Lung (tissue), 12 donors: ENCODE data around the gene SEMA5A. TPM values are rescaled to one million over a fixed set of nuclear protein-coding genes. Genes with fewer than 3 reads are reported as not detected.

ENCODE experiments used
- ATAC-seq: fragments of 200-7000 bp; cut with Tn5 transposase; one replicate; pipeline ENCODE4 v1.9.1; 2020; ENCODE audit warnings: moderate number of reproducible peaks; ENCODE audit not compliant: insufficient read depth, low FRiP score
- DNase-seq, 3 donors: peaks; one replicate each; pipeline ENCODE4 v3.0.0-alpha.2; 2013 to 2017
- H3K27ac ChIP-seq, 2 donors: one replicate each; pipeline ENCODE4 v1.5.1; 2013; ENCODE audit warnings: mild to moderate bottlenecking in 2 of 2, moderate library complexity in 2 of 2, control low read depth in 1 of 2, inconsistent platforms in 1 of 2, low read depth in 1 of 2, low read length in 1 of 2
- H3K27me3 ChIP-seq, 3 donors: one replicate each; pipeline ENCODE4 v1.5.1; 2013; ENCODE audit warnings: low read length in 2 of 3; ENCODE audit not compliant: control insufficient read depth in 3 of 3, insufficient read depth in 3 of 3
- H3K36me3 ChIP-seq, 4 donors: one replicate each; pipeline ENCODE4 v1.5.1; 2013; ENCODE audit warnings: low read length in 4 of 4, mild to moderate bottlenecking in 1 of 4, moderate library complexity in 1 of 4; ENCODE audit not compliant: control insufficient read depth in 4 of 4, insufficient read depth in 4 of 4
- H3K4me1 ChIP-seq, 5 donors: one replicate each; pipeline ENCODE4 v1.5.1; 2013; ENCODE audit warnings: low read length in 5 of 5, mild to moderate bottlenecking in 2 of 5, moderate library complexity in 1 of 5; ENCODE audit not compliant: control insufficient read depth in 5 of 5, insufficient read depth in 5 of 5
- H3K4me3 ChIP-seq: one replicate; pipeline ENCODE4 v1.5.1; 2013; ENCODE audit warnings: mild to moderate bottlenecking, control low read depth, moderate library complexity
- H3K9ac ChIP-seq, 2 donors: one replicate each; pipeline ENCODE4 v1.5.1; 2013; ENCODE audit warnings: low read length in 2 of 2, control low read depth in 1 of 2; ENCODE audit not compliant: insufficient read depth in 1 of 2
- H3K9me3 ChIP-seq, 4 donors: one replicate each; pipeline ENCODE4 v1.5.1; 2013; ENCODE audit warnings: low read length in 3 of 4, mild to moderate bottlenecking in 1 of 4, moderate library complexity in 1 of 4; ENCODE audit not compliant: control insufficient read depth in 4 of 4, insufficient read depth in 3 of 4
- CTCF ChIP-seq: IDR thresholded peaks from 2 replicates; pipeline ENCODE4 v1.5.1; 2012; ENCODE audit warnings: mild to moderate bottlenecking; ENCODE audit errors: control extremely low read depth, extremely low read depth
- WGBS, 2 donors: extraction: QIAGEN DNeasy Blood & Tissue Kit; methylation state at CpG; one replicate each; pipeline ENCODE4 v1.1.7; 2013; 5-methylcytosine and 5-hydroxymethylcytosine counted together
- polyA plus RNA-seq, 2 donors: library from polyadenylated mRNA; stranded (reverse); fragments of 200-250 nt; gene quantifications; one replicate each; pipeline ENCODE4 v1.2.1, GENCODE V29; 2013
- total RNA-seq, 2 donors: library from RNA; depleted of rRNA in 1 of 2; stranded (reverse); fragments of >200 nt in 1 of 2; gene quantifications; one replicate each; pipeline ENCODE4 v1.2.1, GENCODE V29; 2014 to 2021
- donor health status: control.
- donor health status: control.
- donor health status: Bipolar disorder and iron deficiency.
- donor health status: healthy.
- donor health status: DM: yes; HTN: yes; CAD: no.

SEMA5A gene
- total and polyA plus RNA-seq, 4 donors: 3.1 to 44.9 (median 13.7) TPM

GRCh38 chr5:9562141-9562540 lies 16.3 kb upstream of the SEMA5A start:
- Histone ChIP-seq H3K4me3 (no peak overlapping the region), H3K27me3 (no peaks in the 10 kb centered on the region), H3K4me1 (peaks cover 0 to 10% (median 0%) of the 10 kb centered on the region in 5 donors), H3K9ac (no peak overlapping the region), H3K9me3 (no peaks in the 10 kb centered on the region), H3K27ac (no peak overlapping the region), H3K36me3 (no peaks in the 10 kb centered on the region)
- ATAC-seq (no peak), DNase-seq (no peak)
- 78 to 82% methylated on average over 7 of the region's 7 CpGs for WGBS, 2 donors
- TF ChIP-seq CTCF: no peak

GRCh38 chr5:9559965-9560364 lies 14.1 kb upstream of the SEMA5A start:
- Histone ChIP-seq H3K36me3 (no peaks in the 10 kb centered on the region), H3K27me3 (no peaks in the 10 kb centered on the region), H3K9ac (no peak overlapping the region), H3K4me1 (peaks cover 0 to 10% (median 0%) of the 10 kb centered on the region in 5 donors), H3K4me3 (no peak overlapping the region), H3K9me3 (no peaks in the 10 kb centered on the region), H3K27ac (no peak overlapping the region)
- TF ChIP-seq CTCF: no peak
- DNase-seq (no peak), ATAC-seq (no peak)
- WGBS, 2 donors: 71 to 83% methylated on average over 3 of the region's 3 CpGs

GRCh38 chr5:9558319-9558965 lies 12.6 kb upstream of the SEMA5A start:
- WGBS, 2 donors: 60 to 67% methylated on average over 5 of the region's 5 CpGs

More at GRCh38 chr5:9558319-9558965, 12.6 kb upstream of the SEMA5A start:
- Histone ChIP-seq H3K36me3 (no peaks in the 10 kb centered on the region), H3K4me1 (peaks cover 0 to 10% (median 0%) of the 10 kb centered on the region in 5 donors), H3K9me3 (no peaks in the 10 kb centered on the region), H3K9ac (no peak overlapping the region), H3K4me3 (no peak overlapping the region), H3K27me3 (no peaks in the 10 kb centered on the region), H3K27ac (no peak overlapping the region)
- no peak for DNase-seq
- no peak for TF ChIP-seq CTCF
- ATAC-seq: no peak
